GM12872 (cell line): ENCODE data around the gene SPATA13.

Experiments
- CTCF ChIP-seq: IDR thresholded peaks from 3 replicates; pipeline ENCODE4 v1.5.1; 2011; ENCODE audit warnings: low read depth, mild to moderate bottlenecking, low read length, moderate library complexity; ENCODE audit not compliant: insufficient read depth

SPATA13 gene

GRCh38 chr13:24234200-24234915 is 73.8 kb downstream of the SPATA13 start:
- TF ChIP-seq CTCF = no peak

GRCh38 chr13:24237356-24237755 is 76.8 kb downstream of the SPATA13 start:
- TF ChIP-seq CTCF = no peak

GRCh38 chr13:24241336-24241735 is 80.8 kb downstream of the SPATA13 start:
- no peak for TF ChIP-seq CTCF

GRCh38 chr13:24242100-24242499 is 81.6 kb downstream of the SPATA13 start:
- no peak for TF ChIP-seq CTCF

GRCh38 chr13:24243302-24243701 is 82.8 kb downstream of the SPATA13 start:
- TF ChIP-seq CTCF = no peak

GRCh38 chr13:24244802-24245201 is 84.3 kb downstream of the SPATA13 start:
- no peak for TF ChIP-seq CTCF

- no peak for TF ChIP-seq CTCF
Measured at GRCh38 chr13:24247016-24247415, 86.5 kb downstream of the SPATA13 start.

GRCh38 chr13:24249624-24250023 is 89.1 kb downstream of the SPATA13 start:
- TF ChIP-seq CTCF = no peak
